Lower lobe of right lung (tissue), 2 donors: ENCODE data around the gene NHS. TPM values are rescaled to one million over a fixed set of nuclear protein-coding genes. Genes with fewer than 3 reads are reported as not detected.
"Not testable (repeated sequence)": the region's sequence is repeated elsewhere in the genome, so short reads cannot be mapped to it uniquely, and the experiment has no call there.

Experiments used
- ATAC-seq, 2 donors: fragments of 200-7000 bp; cut with Tn5 transposase; one replicate each; pipeline ENCODE4 v1.9.1; 2020 to 2022; ENCODE audit warnings: mild to moderate bottlenecking in 2 of 2, moderate library complexity in 2 of 2
- DNase-seq: peaks from one replicate; pipeline ENCODE4 v3.0.0-alpha.2; 2020
- H3K27ac ChIP-seq: fragments of 200-600 bp; one replicate; pipeline ENCODE4 v1.8.0; 2022
- H3K27me3 ChIP-seq: fragments of 200-600 bp; one replicate; pipeline ENCODE4 v1.8.0; 2022; ENCODE audit warnings: low read depth
- H3K36me3 ChIP-seq: fragments of 200-600 bp; one replicate; pipeline ENCODE4 v1.8.0; 2022; ENCODE audit warnings: mild to moderate bottlenecking
- H3K4me1 ChIP-seq: fragments of 200-600 bp; one replicate; pipeline ENCODE4 v1.8.0; 2022
- H3K4me3 ChIP-seq: fragments of 200-600 bp; one replicate; pipeline ENCODE4 v1.8.0; 2022; ENCODE audit warnings: mild to moderate bottlenecking
- H3K9me3 ChIP-seq: fragments of 200-600 bp; one replicate; pipeline ENCODE4 v1.8.0; 2022
- CTCF ChIP-seq: fragments of 200-600 bp; IDR thresholded peaks from one replicate; pipeline ENCODE4 v1.8.0; 2022; ENCODE audit warnings: antibody characterized with exemption, mild to moderate bottlenecking
- intact Hi-C: fragments of 100-400 bp; cut with DNase I; formaldehyde crosslinking; loops from one replicate; pipeline ENCODE4 v1.11.0; 2022
- total RNA-seq: library from RNA; stranded (reverse); fragmentation: NEBNext Ultra II Directional; extraction: Animal tissue kit (Norgen Biotek cat#: 25700); gene quantifications from one replicate; pipeline ENCODE4 v1.2.1, GENCODE V29; 2021
- donor health status: DM: no; HTN: yes; CAD: no; lungs with severe emphysema.

Gene NHS
- total RNA-seq, 1 donor from 2014 or later: 2.7 TPM

GRCh38 chrX:17443556-17443955 lies 68.6 kb downstream of the NHS start:
- no peak for DNase-seq
- no peak for TF ChIP-seq CTCF
- no peaks in the 10 kb centered on the region for H3K4me1 ChIP-seq

GRCh38 chrX:17446269-17446668 lies 71.3 kb downstream of the NHS start:
- H3K36me3 ChIP-seq, intact Hi-C loops: not testable (repeated sequence)

More at GRCh38 chrX:17443556-17443955, 68.6 kb downstream of the NHS start:
- Histone ChIP-seq H3K27ac (no peak overlapping the region), H3K27me3 (no peaks in the 10 kb centered on the region), H3K4me3 (no peak overlapping the region), H3K9me3 (no peaks in the 10 kb centered on the region), H3K36me3 (no peaks in the 10 kb centered on the region)
- intact Hi-C loops: no loop called here
- no peak for ATAC-seq

GRCh38 chrX:17448188-17448587 lies 73.2 kb downstream of the NHS start:
- TF ChIP-seq CTCF: no peak
- Histone ChIP-seq H3K27ac (no peak overlapping the region), H3K4me1 (no peaks in the 10 kb centered on the region), H3K4me3 (no peak overlapping the region), H3K9me3 (no peaks in the 10 kb centered on the region), H3K27me3 (no peaks in the 10 kb centered on the region), H3K36me3 (no peaks in the 10 kb centered on the region)
- no peak for DNase-seq
- intact Hi-C loops: no loop called here
- ATAC-seq: no peak

More at GRCh38 chrX:17446269-17446668, 71.3 kb downstream of the NHS start:
- not testable (repeated sequence) for H3K4me1 ChIP-seq, DNase-seq, H3K27ac ChIP-seq, H3K9me3 ChIP-seq, ATAC-seq, H3K4me3 ChIP-seq, H3K27me3 ChIP-seq

- TF ChIP-seq CTCF: no peak
- ATAC-seq: no peak
- Histone ChIP-seq H3K4me1 (no peaks in the 10 kb centered on the region), H3K27me3 (no peaks in the 10 kb centered on the region), H3K9me3 (no peaks in the 10 kb centered on the region), H3K27ac (no peak overlapping the region), H3K36me3 (no peaks in the 10 kb centered on the region), H3K4me3 (no peak overlapping the region)
- intact Hi-C loops: no loop called here
- no peak for DNase-seq
Measured at GRCh38 chrX:17449866-17450265, 74.9 kb downstream of the NHS start.

GRCh38 chrX:17453788-17454187 lies 78.8 kb downstream of the NHS start:
- H3K27me3 ChIP-seq: no peaks in the 10 kb centered on the region
- H3K36me3 ChIP-seq: no peaks in the 10 kb centered on the region
- TF ChIP-seq CTCF: no peak
- ATAC-seq (no peak), DNase-seq (no peak)
- H3K4me1 ChIP-seq: no peaks in the 10 kb centered on the region
- H3K9me3 ChIP-seq: no peaks in the 10 kb centered on the region
- H3K27ac ChIP-seq: no peak overlapping the region
- no peak overlapping the region for H3K4me3 ChIP-seq
- intact Hi-C loops: no loop called here

- H3K4me3 ChIP-seq: no peak overlapping the region
- intact Hi-C loops: no loop called here
- ATAC-seq: no peak
- no peaks in the 10 kb centered on the region for H3K36me3 ChIP-seq
- no peak overlapping the region for H3K27ac ChIP-seq
- no peaks in the 10 kb centered on the region for H3K9me3 ChIP-seq
- no peaks in the 10 kb centered on the region for H3K4me1 ChIP-seq
- no peak for DNase-seq
- H3K27me3 ChIP-seq: no peaks in the 10 kb centered on the region
- TF ChIP-seq CTCF: no peak
Measured at GRCh38 chrX:17456526-17456925, 81.5 kb downstream of the NHS start.
